Rectal smooth muscle tissue (tissue), 1 donor: ENCODE data around the gene ROMO1.
"Not testable (repeated sequence)": the region's sequence is repeated elsewhere in the genome, so short reads cannot be mapped to it uniquely, and the experiment has no call there.

Experiments
- H3K27ac ChIP-seq: one replicate; pipeline ENCODE4 v1.7.0; 2013; ENCODE audit warnings: low read depth, low read length, inconsistent platforms
- H3K27me3 ChIP-seq: one replicate; pipeline ENCODE4 v1.7.0; 2013; ENCODE audit warnings: low read length; ENCODE audit not compliant: control insufficient read depth, insufficient read depth
- H3K36me3 ChIP-seq: one replicate; pipeline ENCODE4 v1.7.0; 2013; ENCODE audit warnings: low read length; ENCODE audit not compliant: control insufficient read depth, insufficient read depth
- H3K4me1 ChIP-seq: one replicate; pipeline ENCODE4 v1.7.0; 2013; ENCODE audit warnings: low read length; ENCODE audit not compliant: control insufficient read depth, insufficient read depth
- H3K4me3 ChIP-seq: one replicate; pipeline ENCODE4 v1.7.0; 2013; ENCODE audit warnings: low read length
- H3K9ac ChIP-seq: one replicate; pipeline ENCODE4 v1.7.0; 2013; ENCODE audit warnings: low read length

Gene ROMO1

DNA sequence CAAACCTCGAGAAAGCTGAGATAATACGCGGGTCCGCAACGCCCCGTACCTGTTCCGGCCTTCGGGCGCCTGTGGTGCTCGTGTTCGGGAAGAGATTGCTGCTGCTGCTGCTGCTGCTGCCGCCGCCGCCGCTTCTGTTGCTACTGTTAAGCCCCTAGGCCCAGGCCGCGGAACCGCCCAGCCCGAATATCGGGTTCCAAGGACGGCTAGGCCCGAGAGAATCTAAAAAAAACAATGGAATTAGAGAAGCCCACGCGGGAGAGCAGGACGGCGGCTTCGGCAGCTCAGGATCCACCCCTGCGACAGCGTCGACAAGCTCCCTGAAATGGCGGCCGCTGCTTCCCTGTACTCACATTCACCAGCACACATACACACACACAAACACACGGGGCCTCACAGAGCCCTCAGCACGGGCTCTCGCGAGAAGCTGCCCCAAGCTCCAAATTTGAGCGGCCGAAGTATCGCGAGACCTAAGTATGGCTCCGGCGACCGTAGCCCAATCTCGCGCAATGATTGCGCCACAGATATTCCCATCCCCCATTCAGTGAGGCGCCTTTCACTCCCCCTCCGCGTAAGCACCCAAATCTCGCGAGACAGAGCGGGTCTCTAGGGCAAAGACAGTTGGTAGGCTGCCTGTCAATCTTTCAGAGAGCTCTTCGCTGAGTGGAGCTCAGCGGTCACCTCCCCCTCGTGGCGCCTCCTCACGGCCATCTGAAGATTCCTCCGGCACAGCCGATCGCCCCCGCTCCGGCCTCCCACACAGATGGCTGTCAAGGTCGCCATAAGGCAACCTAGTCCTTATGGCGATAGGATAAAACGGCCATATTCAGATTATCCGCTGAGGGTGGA is 42.9 kb downstream of the ROMO1 start, which contains the start of gene RBM39:
Gene RBM39, minus strand, starts transcription at position 369 of the 849 bp plus-strand sequence. CDS start 1,386 bp downstream, outside the sequence.
- Histone ChIP-seq H3K9ac (peak within 1 kb of the TSS; percentile 99), H3K4me1 (peaks cover 22% of the 10 kb centered on the region), H3K27me3 (no peaks in the 10 kb centered on the region), H3K4me3 (peak within 1 kb of the TSS; percentile 95), H3K27ac (peak within 1 kb of the TSS; percentile 100), H3K36me3 (peaks cover 14% of the 10 kb centered on the region)

DNA sequence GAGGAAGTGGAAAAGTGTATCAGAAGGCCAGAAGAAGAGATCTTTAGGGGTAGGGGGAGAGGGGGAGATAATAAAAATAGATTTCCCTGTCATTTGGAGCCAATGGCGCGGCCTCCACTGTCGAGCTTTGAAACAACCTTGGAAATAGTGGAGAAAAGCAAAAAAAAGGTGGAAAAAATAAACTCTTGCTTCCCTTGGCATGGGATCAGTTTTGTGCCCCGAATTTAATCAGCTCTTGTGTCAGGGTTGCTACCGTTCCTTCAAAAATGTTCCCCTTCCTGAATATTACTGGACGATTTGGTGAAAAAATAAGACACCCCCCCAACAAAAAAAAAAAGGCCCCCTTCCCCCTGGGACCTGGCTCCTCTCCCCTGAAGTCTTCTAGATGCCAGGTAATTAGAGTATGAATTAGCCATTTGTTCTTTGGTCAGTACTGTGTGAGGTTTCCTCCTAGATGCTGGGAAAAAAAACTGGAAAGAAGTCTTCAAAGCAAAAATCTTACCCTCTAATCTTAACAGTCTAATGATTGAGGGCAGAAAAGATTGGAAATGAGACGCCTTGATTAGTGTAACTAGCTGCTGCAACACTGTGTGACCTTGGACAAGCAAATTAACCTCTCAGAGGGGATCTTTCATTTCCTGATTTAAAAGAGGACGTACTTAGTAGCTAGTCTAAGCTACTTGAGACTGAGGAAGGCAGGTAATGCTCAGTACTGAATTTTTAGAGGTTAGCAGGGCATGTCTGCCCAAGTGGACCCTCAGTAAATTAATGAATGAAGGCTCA is 43.7 kb downstream of the ROMO1 start:
- H3K9ac ChIP-seq = peak overlapping the region; percentile 94
- H3K27ac ChIP-seq = peak overlapping the region; percentile 96
- H3K4me3 ChIP-seq = peak overlapping the region; percentile 87
- H3K36me3 ChIP-seq = peaks cover 13% of the 10 kb centered on the region
- peaks cover 22% of the 10 kb centered on the region for H3K4me1 ChIP-seq
- no peaks in the 10 kb centered on the region for H3K27me3 ChIP-seq

GRCh38 chr20:35743693-35744491 is 44.7 kb downstream of the ROMO1 start:
- peaks cover 15% of the 10 kb centered on the region for H3K4me1 ChIP-seq
- no peaks in the 10 kb centered on the region for H3K27me3 ChIP-seq
- peaks cover 3% of the 10 kb centered on the region for H3K36me3 ChIP-seq
- H3K9ac ChIP-seq = no peak overlapping the region
- H3K27ac ChIP-seq = peak overlapping the region; percentile 96
- H3K4me3 ChIP-seq = no peak overlapping the region

DNA sequence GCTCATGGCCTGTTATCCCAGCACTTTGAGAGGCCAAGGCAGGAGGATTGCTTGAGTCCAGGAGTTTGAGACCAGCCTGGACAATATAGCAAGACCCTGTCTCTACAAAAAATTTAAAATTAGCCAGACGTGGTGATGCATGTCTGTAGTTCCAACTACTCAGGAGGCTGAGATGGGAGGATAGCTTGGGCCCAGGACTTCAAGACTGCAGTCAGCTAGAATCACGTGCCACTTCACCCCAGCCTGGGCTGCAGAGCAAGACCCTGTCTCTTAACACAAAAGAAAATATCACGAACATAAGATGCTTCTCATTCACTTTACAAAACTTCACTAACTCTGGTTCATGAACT is 45.3 kb downstream of the ROMO1 start:
- not testable (repeated sequence) for H3K9ac ChIP-seq, H3K27me3 ChIP-seq, H3K36me3 ChIP-seq, H3K4me3 ChIP-seq, H3K27ac ChIP-seq
- peaks cover 11% of the 10 kb centered on the region for H3K4me1 ChIP-seq
